ENCODE data around the gene PKNOX2.

DNA sequence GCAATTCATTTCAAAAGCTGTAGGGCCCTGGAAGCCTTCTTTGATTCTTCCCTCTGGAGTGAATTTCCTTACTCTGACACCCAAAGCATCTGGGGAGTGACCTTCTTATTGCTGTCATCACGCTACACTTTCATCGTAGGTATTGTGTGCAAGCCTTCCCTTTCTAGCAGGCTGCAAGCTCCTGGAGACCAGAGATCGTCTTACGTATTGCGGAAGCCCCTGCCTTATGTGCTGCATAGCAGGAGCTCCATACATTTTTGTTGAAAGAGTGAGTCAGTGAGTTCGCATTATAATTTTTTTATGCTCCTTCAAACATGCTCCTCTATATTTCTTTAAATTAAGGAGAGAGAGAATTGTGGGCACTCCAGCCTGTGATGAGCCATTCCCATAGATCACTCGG lies 32.0 kb upstream of the PKNOX2 start:
- TF ChIP-seq, protein P1, sequence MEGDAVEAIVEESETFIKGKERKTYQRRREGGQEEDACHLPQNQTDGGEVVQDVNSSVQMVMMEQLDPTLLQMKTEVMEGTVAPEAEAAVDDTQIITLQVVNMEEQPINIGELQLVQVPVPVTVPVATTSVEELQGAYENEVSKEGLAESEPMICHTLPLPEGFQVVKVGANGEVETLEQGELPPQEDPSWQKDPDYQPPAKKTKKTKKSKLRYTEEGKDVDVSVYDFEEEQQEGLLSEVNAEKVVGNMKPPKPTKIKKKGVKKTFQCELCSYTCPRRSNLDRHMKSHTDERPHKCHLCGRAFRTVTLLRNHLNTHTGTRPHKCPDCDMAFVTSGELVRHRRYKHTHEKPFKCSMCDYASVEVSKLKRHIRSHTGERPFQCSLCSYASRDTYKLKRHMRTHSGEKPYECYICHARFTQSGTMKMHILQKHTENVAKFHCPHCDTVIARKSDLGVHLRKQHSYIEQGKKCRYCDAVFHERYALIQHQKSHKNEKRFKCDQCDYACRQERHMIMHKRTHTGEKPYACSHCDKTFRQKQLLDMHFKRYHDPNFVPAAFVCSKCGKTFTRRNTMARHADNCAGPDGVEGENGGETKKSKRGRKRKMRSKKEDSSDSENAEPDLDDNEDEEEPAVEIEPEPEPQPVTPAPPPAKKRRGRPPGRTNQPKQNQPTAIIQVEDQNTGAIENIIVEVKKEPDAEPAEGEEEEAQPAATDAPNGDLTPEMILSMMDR (conservative IDR thresholded peaks at IDR 0.05; ENCODE audit: low read length): no peak
- TF ChIP-seq EZH2phosphoT487 (IDR thresholded peaks at IDR 0.05; ENCODE audit: borderline replicate concordance, low read depth, low read length): no peak

Measured in OCI-LY7 (cell line).